PC-3 (cell line): ENCODE results near the gene KLK4. TPM values are rescaled to one million over a fixed set of nuclear protein-coding genes. Genes with fewer than 3 reads are reported as not detected.

Experiments
- ATAC-seq: fragments of 200-7000 bp; cut with Tn5 transposase; 2 replicates; pipeline ENCODE4 v1.9.1; 2020; ENCODE audit warnings: mild to moderate bottlenecking, moderate library complexity
- BruUV-seq: library from RNA; stranded (reverse); fragments of 400-500 nt; replicated peaks from 2 replicates; lab custom pipeline; 2021; lab: Mats Ljungman, UMichigan
- CTCF ChIA-PET: fragments of 300-600 bp; sonication (Branson Sonifier 250); formaldehyde crosslinking; loops from one replicate; lab custom pipeline; 2022; ENCODE audit warnings: antibody characterized with exemption; lab: Charles Lee
- POLR2A ChIA-PET: fragments of 300-600 bp; sonication (Branson Sonifier 250); formaldehyde crosslinking; loops from one replicate; lab custom pipeline; 2022; ENCODE audit warnings: antibody characterized with exemption; ENCODE audit not compliant: unreplicated experiment; lab: Charles Lee
- DNase-seq: peaks from one replicate; pipeline ENCODE4 v3.0.0-alpha.2; 2015
- H2AFZ ChIP-seq: fragments of 300-600 bp; sonication (generic); 2 replicates; pipeline ENCODE4 v1.6.0; 2016; ENCODE audit warnings: antibody characterized with exemption, low read length
- H3F3A ChIP-seq: fragments of 300-600 bp; sonication (generic); one replicate; pipeline ENCODE4 v1.6.0; 2017; ENCODE audit warnings: antibody characterized with exemption, low read length, control low read depth, mild to moderate bottlenecking; ENCODE audit not compliant: unreplicated experiment
- H3K27ac ChIP-seq: fragments of 300-600 bp; sonication (generic); 2 replicates; pipeline ENCODE4 v1.5.1; 2016; ENCODE audit warnings: mild to moderate bottlenecking, low read length
- H3K27me3 ChIP-seq: fragments of 300-600 bp; sonication (generic); 2 replicates; pipeline ENCODE4 v1.6.1; 2016; ENCODE audit warnings: low read length, mixed read lengths
- H3K36me3 ChIP-seq: fragments of 300-600 bp; sonication (generic); 2 replicates; pipeline ENCODE4 v1.6.1; 2016; ENCODE audit warnings: low read depth, mixed run types, low read length, mixed read lengths
- H3K4me1 ChIP-seq: fragments of 300-600 bp; sonication (generic); 2 replicates; pipeline ENCODE4 v1.5.1; 2016; ENCODE audit warnings: low read length; ENCODE audit not compliant: insufficient read depth
- H3K4me2 ChIP-seq: fragments of 300-600 bp; sonication (generic); 2 replicates; pipeline ENCODE4 v1.6.0; 2016; ENCODE audit warnings: low read length
- H3K4me3 ChIP-seq: fragments of 300-600 bp; sonication (generic); 2 replicates; pipeline ENCODE4 v1.5.1; 2016; ENCODE audit warnings: mild to moderate bottlenecking, low read length, mixed read lengths
- H3K79me2 ChIP-seq: fragments of 300-600 bp; sonication (generic); 2 replicates; pipeline ENCODE4 v1.6.1; 2017; ENCODE audit warnings: low read length, mixed read lengths
- H3K9ac ChIP-seq: fragments of 300-600 bp; sonication (generic); 2 replicates; pipeline ENCODE4 v1.6.0; 2016; ENCODE audit warnings: mild to moderate bottlenecking, low read length
- H3K9me2 ChIP-seq: fragments of 300-600 bp; sonication (generic); replicated peaks from 2 replicates; pipeline ENCODE4 v1.6.1; 2016; ENCODE audit warnings: mixed run types, low read length, mixed read lengths
- H3K9me3 ChIP-seq: fragments of 300-600 bp; sonication (generic); 2 replicates; pipeline ENCODE4 v1.6.1; 2016; ENCODE audit warnings: low read length, mixed read lengths
- H4K20me1 ChIP-seq: fragments of 300-600 bp; sonication (generic); 2 replicates; pipeline ENCODE4 v1.6.1; 2016; ENCODE audit warnings: low read length, mixed read lengths
- EZH2 ChIP-seq: fragments of 300-600 bp; sonication (generic); IDR thresholded peaks from one replicate; pipeline ENCODE4 v1.6.1; 2017; ENCODE audit warnings: antibody characterized with exemption, mild to moderate bottlenecking, low read length; ENCODE audit not compliant: unreplicated experiment
- EZH2phosphoT487 ChIP-seq: fragments of 300-600 bp; sonication (generic); IDR thresholded peaks from 2 replicates; pipeline ENCODE4 v1.6.1; 2018; ENCODE audit warnings: mild to moderate bottlenecking, antibody characterized with exemption, low read length, borderline replicate concordance
- intact Hi-C: fragments of 100-400 bp; cut with micrococcal nuclease; formaldehyde crosslinking; loops from 2 replicates; pipeline ENCODE4 v1.9.0; 2023
- total RNA-seq: library from RNA; depleted of rRNA; stranded (reverse); fragments of >200 nt; gene quantifications from 2 replicates; pipeline ENCODE4 v1.2.3, GENCODE V29; 2014
- TF ChIP-seq, protein P1 (sequence below): fragments of 300-600 bp; sonication (generic); conservative IDR thresholded peaks from 2 replicates; pipeline ENCODE4 v1.5.1; 2017; ENCODE audit warnings: antibody characterized with exemption, low read depth, mild to moderate bottlenecking, low read length

The KLK4 gene
- total RNA-seq, 1 experiment from 2014 or later: not detected

DNA sequence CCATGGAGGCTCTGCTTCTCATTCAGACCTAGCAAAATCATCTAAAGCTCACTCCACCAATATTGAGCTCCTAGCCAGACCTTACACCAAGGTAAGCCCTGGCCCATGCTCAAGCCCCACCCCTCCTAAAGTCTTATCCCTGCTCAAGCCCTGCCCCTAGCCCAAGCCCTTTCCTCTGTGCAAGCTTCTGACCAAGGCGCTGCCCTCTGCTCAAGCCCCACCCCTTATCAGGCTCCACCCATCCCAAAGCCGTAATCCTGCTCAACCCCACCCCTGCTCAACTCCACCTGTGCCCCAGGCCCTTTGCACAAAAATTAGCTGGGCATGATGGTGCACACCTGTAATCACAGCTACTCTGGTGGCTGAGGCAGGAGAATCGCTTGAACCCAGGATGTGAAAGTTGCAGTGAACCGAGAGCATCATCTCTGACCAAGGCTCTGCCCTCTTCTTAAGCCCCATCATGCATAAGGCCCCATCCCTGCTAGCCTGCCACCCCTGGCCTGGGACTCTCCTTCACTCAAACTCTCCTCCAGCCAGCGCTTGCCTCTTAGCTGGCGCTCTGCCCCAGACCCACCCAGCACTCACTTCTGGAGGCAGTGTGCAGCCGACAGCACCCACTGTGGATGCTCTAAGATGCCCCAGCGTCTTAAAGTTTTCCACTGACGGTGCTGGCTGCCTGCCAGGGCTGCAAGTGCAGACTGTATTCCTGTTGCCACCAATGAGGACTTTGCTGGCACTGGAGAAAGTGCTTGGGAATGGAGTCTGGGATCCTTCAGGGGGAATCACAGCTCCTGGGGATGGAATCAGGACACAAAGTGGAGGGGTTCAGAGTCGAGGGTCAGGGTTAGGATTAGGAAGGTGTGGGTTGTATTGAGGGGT is 16.5 kb downstream of the KLK4 start:
- H3K4me3 ChIP-seq: no peak overlapping the region
- TF ChIP-seq, protein P1, sequence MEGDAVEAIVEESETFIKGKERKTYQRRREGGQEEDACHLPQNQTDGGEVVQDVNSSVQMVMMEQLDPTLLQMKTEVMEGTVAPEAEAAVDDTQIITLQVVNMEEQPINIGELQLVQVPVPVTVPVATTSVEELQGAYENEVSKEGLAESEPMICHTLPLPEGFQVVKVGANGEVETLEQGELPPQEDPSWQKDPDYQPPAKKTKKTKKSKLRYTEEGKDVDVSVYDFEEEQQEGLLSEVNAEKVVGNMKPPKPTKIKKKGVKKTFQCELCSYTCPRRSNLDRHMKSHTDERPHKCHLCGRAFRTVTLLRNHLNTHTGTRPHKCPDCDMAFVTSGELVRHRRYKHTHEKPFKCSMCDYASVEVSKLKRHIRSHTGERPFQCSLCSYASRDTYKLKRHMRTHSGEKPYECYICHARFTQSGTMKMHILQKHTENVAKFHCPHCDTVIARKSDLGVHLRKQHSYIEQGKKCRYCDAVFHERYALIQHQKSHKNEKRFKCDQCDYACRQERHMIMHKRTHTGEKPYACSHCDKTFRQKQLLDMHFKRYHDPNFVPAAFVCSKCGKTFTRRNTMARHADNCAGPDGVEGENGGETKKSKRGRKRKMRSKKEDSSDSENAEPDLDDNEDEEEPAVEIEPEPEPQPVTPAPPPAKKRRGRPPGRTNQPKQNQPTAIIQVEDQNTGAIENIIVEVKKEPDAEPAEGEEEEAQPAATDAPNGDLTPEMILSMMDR: no peak
- TF ChIP-seq EZH2 (no peak), EZH2phosphoT487 (no peak)
- no peaks in the 10 kb centered on the region for H3K9me3 ChIP-seq
- intact Hi-C loops: no loop called here
- peaks cover 30% of the 10 kb centered on the region for H3K4me1 ChIP-seq
- no peaks in the 10 kb centered on the region for H4K20me1 ChIP-seq
- DNase-seq: no peak
- H2AFZ ChIP-seq: no peak overlapping the region
- no peak overlapping the region for H3K27ac ChIP-seq
- ChIA-PET CTCF (no interaction called here), POLR2A (no interaction called here)
- H3K9me2 ChIP-seq: no peaks in the 10 kb centered on the region
- H3F3A ChIP-seq: peaks cover 8% of the 10 kb centered on the region
- H3K27me3 ChIP-seq: no peaks in the 10 kb centered on the region
- H3K9ac ChIP-seq: no peak overlapping the region
- BruUV-seq: no TSS peak
- no peaks in the 10 kb centered on the region for H3K79me2 ChIP-seq
- H3K36me3 ChIP-seq: no peaks in the 10 kb centered on the region
- ATAC-seq: no peak
- no peak overlapping the region for H3K4me2 ChIP-seq

GRCh38 chr19:50893047-50893736 is 18.0 kb downstream of the KLK4 start:
- Histone ChIP-seq H3K4me1 (peaks cover 41% of the 10 kb centered on the region), H4K20me1 (no peaks in the 10 kb centered on the region), H3K27me3 (0 out of 2 replicates have a peak, but pooled peaks cover 2% of the 10 kb centered on the region), H3K79me2 (no peaks in the 10 kb centered on the region), H3F3A (peaks cover 8% of the 10 kb centered on the region), H3K27ac (no peak overlapping the region), H3K4me2 (no peak overlapping the region), H3K36me3 (no peaks in the 10 kb centered on the region), H3K9me2 (no peaks in the 10 kb centered on the region), H3K4me3 (no peak overlapping the region), H3K9ac (no peak overlapping the region), H3K9me3 (no peaks in the 10 kb centered on the region), H2AFZ (no peak overlapping the region)
- TF ChIP-seq EZH2phosphoT487: no peak
- TF ChIP-seq, protein P1: peak; percentile 37; the same call in 1 of the 2 replicates
- ChIA-PET CTCF (no interaction called here), POLR2A (no interaction called here)
- no TSS peak for BruUV-seq
- intact Hi-C loops: no loop called here
- DNase-seq (no peak), ATAC-seq (no peak)

GRCh38 chr19:50891253-50891625 is 20.0 kb downstream of the KLK4 start:
- 0 out of 2 replicates have a peak overlapping the region, but pooled peaks have one; percentile 36 for H3K4me2 ChIP-seq
- no peak for TF ChIP-seq EZH2phosphoT487
- TF ChIP-seq, protein P1: no peak
- no peak for TF ChIP-seq EZH2
- no peaks in the 10 kb centered on the region for H3K9me2 ChIP-seq
- no peak overlapping the region for H2AFZ ChIP-seq
- ChIA-PET CTCF (no interaction called here), POLR2A (no interaction called here)
- H3K9ac ChIP-seq: no peak overlapping the region
- H3K9me3 ChIP-seq: no peaks in the 10 kb centered on the region
- no peak overlapping the region for H3K4me3 ChIP-seq
- intact Hi-C loops: no loop called here
- peaks cover 28% of the 10 kb centered on the region for H3K4me1 ChIP-seq
- H3K79me2 ChIP-seq: no peaks in the 10 kb centered on the region
- ATAC-seq: no peak
- H3K36me3 ChIP-seq: no peaks in the 10 kb centered on the region
- no peak overlapping the region for H3K27ac ChIP-seq
- BruUV-seq: no TSS peak
- no peak for DNase-seq
- H4K20me1 ChIP-seq: no peaks in the 10 kb centered on the region
- H3K27me3 ChIP-seq: peaks cover 9% of the 10 kb centered on the region; the same call in 1 of the 2 replicates
- peaks cover 8% of the 10 kb centered on the region for H3F3A ChIP-seq
